ENCODE data around the gene ECT2. TPM values are rescaled to one million over a fixed set of nuclear protein-coding genes. Genes with fewer than 3 reads are reported as not detected.
A peak's percentile ranks its signal among the peaks of the same experiment; 100 is the strongest.
"Not testable (repeated sequence)": the region's sequence is repeated elsewhere in the genome, so short reads cannot be mapped to it uniquely, and the experiment has no call there.

Gene ECT2
- total and polyA plus RNA-seq, 8 donors, result 1.2 to 28.1 (median 9.2) TPM

DNA sequence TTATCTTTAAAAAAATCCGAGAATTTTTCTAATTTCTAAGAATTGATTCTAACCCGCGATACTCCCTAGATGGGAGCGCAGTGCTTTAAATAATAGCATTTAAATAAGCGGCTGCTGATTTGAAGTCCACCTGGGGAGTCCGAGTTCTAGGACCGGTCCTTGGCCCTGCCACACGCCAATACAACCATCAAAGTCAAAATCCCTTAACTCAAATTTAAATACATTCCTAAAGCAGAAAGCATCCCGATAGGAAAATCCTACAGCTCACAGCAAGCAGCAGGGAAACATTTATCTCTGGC lies 508 bp upstream of the ECT2 start:
- H3K9me3 ChIP-seq, result no peaks in the 10 kb centered on the region
- H3K4me1 ChIP-seq, result peaks cover 10 to 44% (median 18%) of the 10 kb centered on the region in 4 donors
- 3 to 18% (median 12%) methylated on average over 9 of the region's 9 CpGs for whole genome bisulfite sequencing, 5 donors
- peak overlapping the region in 4 of 5 donors; percentile 82 to 89 (median 84) for H3K27ac ChIP-seq
- intact Hi-C loops (cut with DNase I; ENCODE audit: low total_unique reads), result no loop called here
- no peak for DNase-seq
- H3K4me3 ChIP-seq, result peak overlapping the region; percentile 70 to 93 (median 82)
- H3K36me3 ChIP-seq, result no peaks in the 10 kb centered on the region
- TF ChIP-seq, protein P1, sequence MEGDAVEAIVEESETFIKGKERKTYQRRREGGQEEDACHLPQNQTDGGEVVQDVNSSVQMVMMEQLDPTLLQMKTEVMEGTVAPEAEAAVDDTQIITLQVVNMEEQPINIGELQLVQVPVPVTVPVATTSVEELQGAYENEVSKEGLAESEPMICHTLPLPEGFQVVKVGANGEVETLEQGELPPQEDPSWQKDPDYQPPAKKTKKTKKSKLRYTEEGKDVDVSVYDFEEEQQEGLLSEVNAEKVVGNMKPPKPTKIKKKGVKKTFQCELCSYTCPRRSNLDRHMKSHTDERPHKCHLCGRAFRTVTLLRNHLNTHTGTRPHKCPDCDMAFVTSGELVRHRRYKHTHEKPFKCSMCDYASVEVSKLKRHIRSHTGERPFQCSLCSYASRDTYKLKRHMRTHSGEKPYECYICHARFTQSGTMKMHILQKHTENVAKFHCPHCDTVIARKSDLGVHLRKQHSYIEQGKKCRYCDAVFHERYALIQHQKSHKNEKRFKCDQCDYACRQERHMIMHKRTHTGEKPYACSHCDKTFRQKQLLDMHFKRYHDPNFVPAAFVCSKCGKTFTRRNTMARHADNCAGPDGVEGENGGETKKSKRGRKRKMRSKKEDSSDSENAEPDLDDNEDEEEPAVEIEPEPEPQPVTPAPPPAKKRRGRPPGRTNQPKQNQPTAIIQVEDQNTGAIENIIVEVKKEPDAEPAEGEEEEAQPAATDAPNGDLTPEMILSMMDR (IDR thresholded peaks at IDR 0.05), result no peak
- TF ChIP-seq POLR2AphosphoS5 (IDR thresholded peaks at IDR 0.05) (no peak), POLR2A (IDR thresholded peaks at IDR 0.05) (no peak), EP300 (IDR thresholded peaks at IDR 0.05) (no peak)
- H3K27me3 ChIP-seq, result no peaks in the 10 kb centered on the region

DNA sequence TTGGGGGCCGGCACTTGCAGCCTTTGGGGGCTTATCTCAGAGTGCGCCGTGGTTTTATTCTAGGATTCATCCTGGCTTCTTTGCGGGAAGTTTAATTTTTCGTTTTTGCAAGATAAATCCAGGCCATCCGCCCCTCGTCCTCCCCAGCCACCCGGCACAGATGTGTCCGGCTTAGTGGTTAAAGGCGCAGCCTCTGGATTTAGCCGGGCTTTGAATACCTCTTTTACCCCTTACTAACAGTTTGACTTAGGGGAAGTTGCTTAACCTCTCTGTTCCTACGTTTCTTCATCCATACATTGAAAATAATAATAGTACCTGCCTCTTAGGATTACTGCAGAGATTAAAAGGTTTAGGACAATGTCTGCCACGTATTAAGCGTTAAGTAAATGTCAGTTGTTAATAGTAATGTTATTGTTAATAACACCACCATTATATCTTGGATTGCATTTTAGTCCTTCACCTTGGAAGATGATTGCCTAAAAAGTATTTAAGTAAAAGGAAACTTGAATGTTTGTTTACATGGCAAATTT lies 714 bp downstream of the ECT2 start:
- TF ChIP-seq POLR2AphosphoS5 (IDR thresholded peaks at IDR 0.05) (no peak), EP300 (IDR thresholded peaks at IDR 0.05) (no peak), POLR2A (IDR thresholded peaks at IDR 0.05) (no peak)
- TF ChIP-seq, protein P1 (IDR thresholded peaks at IDR 0.05), result no peak
- H3K9me3 ChIP-seq, result no peaks in the 10 kb centered on the region
- H3K27me3 ChIP-seq, result no peaks in the 10 kb centered on the region
- H3K27ac ChIP-seq, result peak overlapping the region; percentile 39 to 89 (median 84)
- no peak for DNase-seq
- intact Hi-C loops (cut with DNase I; ENCODE audit: low total_unique reads), result no loop called here
- H3K36me3 ChIP-seq, result peaks cover 0 to 7% (median 2%) of the 10 kb centered on the region in 4 donors
- 0 to 1% (median 0%) methylated on average over 14 of the region's 14 CpGs for WGBS, 5 donors
- H3K4me1 ChIP-seq, result peaks cover 10 to 44% (median 18%) of the 10 kb centered on the region in 4 donors
- H3K4me3 ChIP-seq, result peak overlapping the region; percentile 70 to 93 (median 82)

DNA sequence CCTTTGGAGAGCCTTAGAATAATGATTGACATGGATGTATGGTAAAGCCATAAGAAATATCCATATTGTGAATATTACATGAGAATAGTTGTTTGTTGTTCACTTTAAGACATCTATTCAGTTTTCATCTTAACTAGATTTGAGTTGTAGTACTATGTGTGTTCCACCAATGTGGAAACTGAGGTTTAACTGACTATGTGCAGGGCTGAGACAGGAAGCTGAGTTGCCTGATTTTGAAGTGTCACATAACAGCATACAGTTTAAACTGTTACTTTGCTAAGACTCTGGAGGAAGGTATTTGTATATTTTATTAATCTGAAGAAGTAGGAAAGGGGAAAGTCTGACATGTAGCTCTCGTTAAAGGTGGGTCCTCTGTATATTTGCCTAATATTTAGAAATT lies 2.1 kb downstream of the ECT2 start:
- Histone ChIP-seq H3K4me3 (no peak overlapping the region), H3K9me3 (no peaks in the 10 kb centered on the region), H3K27ac (no peak overlapping the region), H3K36me3 (peaks cover 0 to 12% (median 4%) of the 10 kb centered on the region in 4 donors), H3K4me1 (peaks cover 10 to 44% (median 18%) of the 10 kb centered on the region in 4 donors), H3K27me3 (no peaks in the 10 kb centered on the region)
- TF ChIP-seq POLR2AphosphoS5 (IDR thresholded peaks at IDR 0.05) (no peak), POLR2A (IDR thresholded peaks at IDR 0.05) (no peak), EP300 (IDR thresholded peaks at IDR 0.05) (no peak)
- TF ChIP-seq, protein P1 (IDR thresholded peaks at IDR 0.05), result no peak
- no peak for DNase-seq
- intact Hi-C loops (cut with DNase I; ENCODE audit: low total_unique reads), result no loop called here
- 88 to 97% (median 90%) methylated on average over 1 of the region's 1 CpG for WGBS, 5 donors

DNA sequence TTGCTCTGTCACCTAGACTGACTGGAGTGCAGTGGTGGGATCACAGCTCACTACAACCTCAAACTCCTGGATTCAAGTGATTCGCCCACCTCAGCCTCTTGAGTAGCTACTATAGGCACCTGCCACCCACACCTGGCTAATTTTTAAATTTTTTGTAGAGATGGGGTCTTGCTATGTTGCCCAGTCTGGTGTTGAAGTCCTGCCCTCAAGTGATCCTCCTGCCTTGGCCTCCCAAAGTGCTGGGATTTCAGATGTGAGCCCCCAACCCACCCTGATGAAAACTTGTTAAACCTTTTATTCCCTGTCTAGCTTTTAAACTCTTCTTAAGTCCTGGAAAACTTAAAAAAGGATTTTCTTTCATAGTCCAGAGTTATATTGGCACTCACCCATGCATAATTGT lies 2.6 kb downstream of the ECT2 start:
- H3K4me3 ChIP-seq, result no peak overlapping the region
- no peak for DNase-seq
- H3K9me3 ChIP-seq, result no peaks in the 10 kb centered on the region
- intact Hi-C loops (cut with DNase I; ENCODE audit: low total_unique reads), result no loop called here
- WGBS, 5 donors, result 93 to 95% (median 94%) methylated on average over 1 of the region's 1 CpG
- no peaks in the 10 kb centered on the region for H3K27me3 ChIP-seq
- H3K4me1 ChIP-seq, result peaks cover 10 to 40% (median 18%) of the 10 kb centered on the region in 4 donors
- TF ChIP-seq POLR2A (IDR thresholded peaks at IDR 0.05) (no peak), EP300 (IDR thresholded peaks at IDR 0.05) (no peak), POLR2AphosphoS5 (IDR thresholded peaks at IDR 0.05) (no peak)
- TF ChIP-seq, protein P1 (IDR thresholded peaks at IDR 0.05), result no peak
- H3K27ac ChIP-seq, result no peak overlapping the region
- H3K36me3 ChIP-seq, result peaks cover 0 to 15% (median 6%) of the 10 kb centered on the region in 4 donors

DNA sequence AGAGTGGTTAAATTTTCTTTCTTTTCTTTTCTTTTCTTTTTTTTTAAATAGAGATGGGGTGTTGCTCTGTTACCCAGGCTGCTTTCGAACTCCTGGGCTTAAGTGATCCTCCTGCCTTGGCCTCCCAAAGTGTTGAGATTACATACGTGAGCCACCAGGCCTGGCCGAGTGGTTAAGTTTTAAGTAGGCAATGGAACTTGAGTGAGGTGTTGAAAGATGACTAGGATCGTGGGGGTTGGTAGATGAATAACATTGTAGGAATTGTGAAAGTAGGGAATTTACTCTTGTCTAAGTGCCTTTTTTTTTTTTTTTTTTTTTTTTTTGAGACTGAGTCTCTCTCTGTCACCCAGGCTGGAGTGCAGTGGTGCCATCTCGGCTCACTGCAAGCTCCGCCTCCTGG lies 9.9 kb downstream of the ECT2 start:
- DNase-seq; intact Hi-C loops (cut with DNase I; ENCODE audit: low total_unique reads); H3K4me1 ChIP-seq; H3K27me3 ChIP-seq; H3K4me3 ChIP-seq; H3K9me3 ChIP-seq; H3K27ac ChIP-seq: not testable (repeated sequence)
- peaks cover 0 to 51% (median 36%) of the 10 kb centered on the region in 4 donors for H3K36me3 ChIP-seq
- 91 to 99% (median 97%) methylated on average over 6 of the region's 6 CpGs for WGBS, 5 donors
